Measurements from ENCODE around the gene DCLK2.

The DCLK2 gene

GRCh38 chr4:150126864-150127203, 48.6 kb downstream of the DCLK2 start:
- in situ Hi-C loops (cut with HindIII; ENCODE audit: low pct_ligation_motif_present, low sequenced_read_pairs) = no loop called here
- TF ChIP-seq CTCF (IDR thresholded peaks at IDR 0.05; ENCODE audit: low read depth, low read length, missing control alignments) = no peak
- peak; percentile 53 for DNase-seq
- no peak overlapping the region for H3K4me3 ChIP-seq (ENCODE audit: low read depth, low read length)
- H3K36me3 ChIP-seq (replicated peaks) = no peaks in the 10 kb centered on the region
- no peaks in the 10 kb centered on the region for H3K27me3 ChIP-seq (replicated peaks)
- H3K27ac ChIP-seq = peak overlapping the region; percentile 57

- in situ Hi-C loops (cut with HindIII; ENCODE audit: low pct_ligation_motif_present, low sequenced_read_pairs) = no loop called here
- no peak for TF ChIP-seq CTCF (IDR thresholded peaks at IDR 0.05; ENCODE audit: low read depth, low read length, missing control alignments)
- no peak overlapping the region for H3K27ac ChIP-seq
- H3K4me3 ChIP-seq (ENCODE audit: low read depth, low read length) = no peak overlapping the region
- no peaks in the 10 kb centered on the region for H3K36me3 ChIP-seq (replicated peaks)
- DNase-seq = no peak
- H3K27me3 ChIP-seq (replicated peaks) = no peaks in the 10 kb centered on the region
These were observed 49.5 kb downstream of the DCLK2 start for GRCh38 chr4:150127757-150128156.

GRCh38 chr4:150130933-150131332, 52.7 kb downstream of the DCLK2 start:
- in situ Hi-C loops (cut with HindIII; ENCODE audit: low pct_ligation_motif_present, low sequenced_read_pairs) = no loop called here
- DNase-seq = peak; percentile 85
- no peak for TF ChIP-seq CTCF (IDR thresholded peaks at IDR 0.05; ENCODE audit: low read depth, low read length, missing control alignments)
- Histone ChIP-seq H3K4me3 (ENCODE audit: low read depth, low read length) (no peak overlapping the region), H3K27ac (no peak overlapping the region), H3K27me3 (replicated peaks) (no peaks in the 10 kb centered on the region), H3K36me3 (replicated peaks) (no peaks in the 10 kb centered on the region)

GRCh38 chr4:150131581-150132228, 53.5 kb downstream of the DCLK2 start:
- no peak for TF ChIP-seq CTCF (IDR thresholded peaks at IDR 0.05; ENCODE audit: low read depth, low read length, missing control alignments)
- H3K36me3 ChIP-seq (replicated peaks) = no peaks in the 10 kb centered on the region
- no peak overlapping the region for H3K27ac ChIP-seq
- no peak overlapping the region for H3K4me3 ChIP-seq (ENCODE audit: low read depth, low read length)
- in situ Hi-C loops (cut with HindIII; ENCODE audit: low pct_ligation_motif_present, low sequenced_read_pairs) = no loop called here
- H3K27me3 ChIP-seq (replicated peaks) = no peaks in the 10 kb centered on the region
- no peak for DNase-seq

- no peak for TF ChIP-seq CTCF (IDR thresholded peaks at IDR 0.05; ENCODE audit: low read depth, low read length, missing control alignments)
- H3K4me3 ChIP-seq (ENCODE audit: low read depth, low read length) = no peak overlapping the region
- DNase-seq = no peak
- no peak overlapping the region for H3K27ac ChIP-seq
- no peaks in the 10 kb centered on the region for H3K36me3 ChIP-seq (replicated peaks)
- H3K27me3 ChIP-seq (replicated peaks) = no peaks in the 10 kb centered on the region
- in situ Hi-C loops (cut with HindIII; ENCODE audit: low pct_ligation_motif_present, low sequenced_read_pairs) = no loop called here
These were observed 55.4 kb downstream of the DCLK2 start for GRCh38 chr4:150133605-150134004.

- no peaks in the 10 kb centered on the region for H3K36me3 ChIP-seq (replicated peaks)
- no peaks in the 10 kb centered on the region for H3K27me3 ChIP-seq (replicated peaks)
- TF ChIP-seq CTCF (IDR thresholded peaks at IDR 0.05; ENCODE audit: low read depth, low read length, missing control alignments) = no peak
- peak overlapping the region; percentile 68 for H3K27ac ChIP-seq
- DNase-seq = no peak
- no peak overlapping the region for H3K4me3 ChIP-seq (ENCODE audit: low read depth, low read length)
- in situ Hi-C loops (cut with HindIII; ENCODE audit: low pct_ligation_motif_present, low sequenced_read_pairs) = no loop called here
These were observed 57.0 kb downstream of the DCLK2 start for GRCh38 chr4:150135134-150135772.
